Lung microvascular endothelial cell (primary cell): ENCODE data around the gene HEPN1. TPM values are rescaled to one million over a fixed set of nuclear protein-coding genes. Genes with fewer than 3 reads are reported as not detected.

Experiments used
- DNase-seq, 2 donors: peaks; one replicate each; pipeline versions ENCODE4 v3.0.0 to v3.0.0-alpha.2; 2010; ENCODE audit warnings: low read depth in 2 of 2
- total RNA-seq: library from RNA; depleted of rRNA; stranded (reverse); fragments of >200 nt; gene quantifications from 2 replicates; pipeline ENCODE4 v1.2.1, GENCODE V29; 2014

Gene HEPN1
- total RNA-seq, 1 donor from 2014 or later: 0.20 TPM

GRCh38 chr11:124884869-124885479 lies 34.1 kb upstream of the HEPN1 start:
- no peak for DNase-seq

- DNase-seq: no peak
These were observed 32.6 kb upstream of the HEPN1 start for GRCh38 chr11:124886476-124886875.

GRCh38 chr11:124886978-124887666 lies 31.9 kb upstream of the HEPN1 start:
- DNase-seq: no peak

- no peak for DNase-seq
These were observed 31.4 kb upstream of the HEPN1 start for GRCh38 chr11:124887667-124888013.

GRCh38 chr11:124889191-124890091 lies 29.6 kb upstream of the HEPN1 start:
- no peak for DNase-seq

GRCh38 chr11:124890151-124890550 lies 28.9 kb upstream of the HEPN1 start:
- DNase-seq: no peak

GRCh38 chr11:124890683-124891372 lies 28.2 kb upstream of the HEPN1 start:
- DNase-seq: no peak

- DNase-seq: no peak
These were observed 27.6 kb upstream of the HEPN1 start for GRCh38 chr11:124891373-124891861.

GRCh38 chr11:124892146-124892545 lies 26.9 kb upstream of the HEPN1 start:
- DNase-seq: no peak

- peak; percentile 63 to 85 for DNase-seq
These were observed 26.1 kb upstream of the HEPN1 start for GRCh38 chr11:124892750-124893454.

GRCh38 chr11:124893781-124894401 lies 25.2 kb upstream of the HEPN1 start:
- DNase-seq: no peak

GRCh38 chr11:124894606-124895430 lies 24.2 kb upstream of the HEPN1 start:
- no peak for DNase-seq

- peak in 1 of 2 donors; percentile 30 for DNase-seq
These were observed 23.5 kb upstream of the HEPN1 start for GRCh38 chr11:124895471-124895971.

- DNase-seq: no peak
These were observed 22.8 kb upstream of the HEPN1 start for GRCh38 chr11:124896071-124896750.

GRCh38 chr11:124896821-124897391 lies 22.1 kb upstream of the HEPN1 start:
- DNase-seq: no peak

- DNase-seq: peak; percentile 39 to 80
These were observed 21.3 kb upstream of the HEPN1 start, which contains the start of gene ROBO4 for GRCh38 chr11:124897674-124898262. Gene ROBO4 (minus strand): TSS chr11:124897865. CDS start chr11:124897795, 70 bp downstream.

GRCh38 chr11:124898263-124898680 lies 20.8 kb upstream of the HEPN1 start:
- peak; percentile 72 to 84 for DNase-seq

- peak; percentile 86 to 89 for DNase-seq
These were observed 20.3 kb upstream of the HEPN1 start for GRCh38 chr11:124898711-124899110.
